ENCODE data around the gene MGRN1.

MGRN1 gene

DNA sequence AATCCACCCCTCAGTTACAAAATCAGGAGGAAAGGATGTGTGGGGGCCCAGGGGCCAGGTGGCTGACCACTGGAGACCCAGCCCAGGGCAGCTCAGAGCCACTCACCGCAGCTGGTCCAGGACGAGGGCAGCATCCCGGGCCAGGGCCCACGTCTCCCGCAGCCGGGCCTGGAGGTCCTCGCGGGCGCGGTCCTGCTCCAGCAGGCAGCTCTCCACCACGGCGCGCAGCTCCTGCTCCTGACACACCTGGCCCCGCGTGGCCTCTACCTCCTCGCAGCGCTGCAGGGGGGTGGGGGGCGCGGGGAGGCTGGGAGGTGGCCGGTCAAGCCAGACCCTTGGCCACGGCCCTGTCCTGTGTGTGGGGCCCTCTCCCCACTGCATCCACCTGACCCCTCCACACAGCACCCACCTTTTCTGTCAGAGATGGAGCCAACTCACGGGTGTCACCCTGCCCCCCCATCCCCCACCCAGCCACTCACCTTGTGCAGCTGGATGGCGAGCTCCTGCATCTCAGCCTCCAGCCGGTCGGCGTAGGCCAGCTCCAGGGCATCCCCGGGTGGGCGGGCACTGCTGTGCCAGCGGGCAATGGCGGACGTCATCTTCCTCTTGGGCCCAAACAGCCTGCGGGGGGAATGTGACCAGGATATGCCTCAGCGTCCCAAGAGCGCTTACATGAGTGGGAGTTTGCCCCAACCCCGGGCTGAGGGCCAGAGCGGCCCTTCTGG, 73.9 kb downstream of the MGRN1 start:
- DNase-seq (ENCODE audit: low read depth in 2 of 2), result no peak
- no peak overlapping the region for H3K4me3 ChIP-seq (replicated peaks in 1 of 2; ENCODE audit: low read depth in 2 of 2, low read length in 2 of 2)
- TF ChIP-seq, protein P1, sequence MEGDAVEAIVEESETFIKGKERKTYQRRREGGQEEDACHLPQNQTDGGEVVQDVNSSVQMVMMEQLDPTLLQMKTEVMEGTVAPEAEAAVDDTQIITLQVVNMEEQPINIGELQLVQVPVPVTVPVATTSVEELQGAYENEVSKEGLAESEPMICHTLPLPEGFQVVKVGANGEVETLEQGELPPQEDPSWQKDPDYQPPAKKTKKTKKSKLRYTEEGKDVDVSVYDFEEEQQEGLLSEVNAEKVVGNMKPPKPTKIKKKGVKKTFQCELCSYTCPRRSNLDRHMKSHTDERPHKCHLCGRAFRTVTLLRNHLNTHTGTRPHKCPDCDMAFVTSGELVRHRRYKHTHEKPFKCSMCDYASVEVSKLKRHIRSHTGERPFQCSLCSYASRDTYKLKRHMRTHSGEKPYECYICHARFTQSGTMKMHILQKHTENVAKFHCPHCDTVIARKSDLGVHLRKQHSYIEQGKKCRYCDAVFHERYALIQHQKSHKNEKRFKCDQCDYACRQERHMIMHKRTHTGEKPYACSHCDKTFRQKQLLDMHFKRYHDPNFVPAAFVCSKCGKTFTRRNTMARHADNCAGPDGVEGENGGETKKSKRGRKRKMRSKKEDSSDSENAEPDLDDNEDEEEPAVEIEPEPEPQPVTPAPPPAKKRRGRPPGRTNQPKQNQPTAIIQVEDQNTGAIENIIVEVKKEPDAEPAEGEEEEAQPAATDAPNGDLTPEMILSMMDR (IDR thresholded peaks at IDR 0.05; ENCODE audit: low read depth, low read length), result no peak

DNA sequence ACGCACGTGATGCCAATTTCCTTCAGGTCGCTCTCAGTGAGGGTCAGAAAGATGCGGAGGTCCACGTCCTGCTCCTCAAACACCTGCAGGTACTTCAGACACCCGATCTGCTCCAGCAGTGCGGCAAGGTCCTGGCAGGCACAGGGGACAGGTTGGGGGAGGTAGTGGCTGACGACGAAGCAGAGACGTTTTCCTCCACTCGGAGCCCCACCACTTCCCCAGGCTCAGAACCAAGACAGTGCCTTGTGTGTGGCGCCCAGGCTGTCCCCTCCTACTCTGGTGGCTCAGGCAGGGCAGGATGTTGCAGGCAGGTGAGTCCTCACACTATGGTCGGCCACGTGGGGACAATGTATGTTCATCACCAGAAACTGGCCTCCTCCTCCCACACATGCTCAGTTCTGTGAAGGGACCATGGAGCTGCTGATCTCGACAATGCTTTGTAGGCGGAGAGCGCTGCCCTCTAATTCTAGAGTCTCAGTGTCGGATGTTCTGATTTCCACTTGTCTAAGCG, 74.5 kb downstream of the MGRN1 start:
- H3K4me3 ChIP-seq (replicated peaks in 1 of 2; ENCODE audit: low read depth in 2 of 2, low read length in 2 of 2), result no peak overlapping the region
- DNase-seq (ENCODE audit: low read depth in 2 of 2), result no peak
- TF ChIP-seq, protein P1 (IDR thresholded peaks at IDR 0.05; ENCODE audit: low read depth, low read length), result no peak

DNA sequence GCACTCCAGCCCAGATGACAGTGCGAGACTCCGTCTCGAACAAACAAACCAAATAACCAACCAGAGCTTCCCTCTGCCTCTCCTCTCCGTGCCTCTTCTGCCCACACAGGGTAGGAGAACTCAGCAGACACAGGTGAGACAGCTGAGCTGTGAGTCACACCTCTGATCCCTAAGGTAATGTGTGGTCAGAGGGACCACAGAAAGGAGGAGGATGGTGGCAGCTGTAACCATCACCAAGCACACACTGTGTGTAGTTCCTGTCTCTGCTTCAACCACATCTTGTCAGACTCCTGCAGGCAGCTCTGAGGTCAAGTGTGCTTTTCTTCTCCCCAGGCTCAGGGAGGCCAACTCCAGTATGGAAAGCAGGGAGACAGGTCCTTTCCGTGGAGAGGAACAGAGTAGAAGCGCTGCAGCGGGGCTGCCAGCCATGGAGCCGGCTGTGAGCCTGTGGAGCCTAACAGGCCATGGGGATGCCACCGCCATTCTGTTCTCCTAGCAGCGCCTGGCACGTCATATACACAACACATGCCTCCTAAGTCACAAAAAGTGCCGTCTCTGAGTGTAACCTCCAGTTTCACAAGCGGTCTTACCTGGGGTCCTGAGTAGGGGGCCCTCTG, 75.9 kb downstream of the MGRN1 start:
- H3K4me3 ChIP-seq (replicated peaks in 1 of 2; ENCODE audit: low read depth in 2 of 2, low read length in 2 of 2), result no peak overlapping the region
- TF ChIP-seq, protein P1 (IDR thresholded peaks at IDR 0.05; ENCODE audit: low read depth, low read length), result no peak
- DNase-seq (ENCODE audit: low read depth in 2 of 2), result no peak

DNA sequence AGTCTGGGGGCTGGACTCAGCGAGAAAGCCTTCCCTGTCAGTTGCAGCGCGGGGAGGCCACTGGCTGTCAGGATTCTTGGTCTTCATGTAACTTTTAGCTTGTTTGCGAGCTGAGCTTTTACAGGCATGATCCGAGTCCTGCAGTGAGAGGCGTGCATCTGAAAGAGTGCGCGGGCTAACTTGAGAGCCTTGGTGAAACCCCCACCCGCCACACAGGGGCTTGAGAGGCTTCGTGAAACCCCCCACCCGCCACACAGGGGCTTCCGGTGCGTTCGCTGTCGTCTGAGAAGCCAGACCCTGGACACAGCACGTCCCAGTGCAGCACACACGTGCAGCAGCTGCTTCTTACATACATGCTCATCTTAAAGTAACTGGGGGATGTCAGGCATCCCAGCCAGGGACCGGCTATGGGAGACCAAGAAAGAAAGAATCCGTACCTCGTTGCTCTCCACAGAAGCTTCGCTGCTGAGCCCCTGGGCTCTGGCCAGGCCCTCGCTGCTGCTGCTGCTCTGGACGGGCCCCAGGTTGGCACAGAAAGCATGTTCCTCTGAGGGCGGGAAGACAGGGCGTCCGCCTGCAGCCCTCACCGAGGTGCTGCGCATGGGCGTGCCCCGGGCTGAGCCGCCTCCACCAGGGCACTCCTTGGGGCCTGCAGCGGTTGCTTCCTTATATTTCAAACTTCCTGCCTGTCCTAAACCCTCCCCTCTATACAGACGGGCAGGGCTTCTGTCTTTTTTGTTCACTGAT, 76.5 kb downstream of the MGRN1 start:
- TF ChIP-seq, protein P1 (IDR thresholded peaks at IDR 0.05; ENCODE audit: low read depth, low read length), result no peak
- no peak overlapping the region for H3K4me3 ChIP-seq (replicated peaks in 1 of 2; ENCODE audit: low read depth in 2 of 2, low read length in 2 of 2)
- DNase-seq (ENCODE audit: low read depth in 2 of 2), result no peak

DNA sequence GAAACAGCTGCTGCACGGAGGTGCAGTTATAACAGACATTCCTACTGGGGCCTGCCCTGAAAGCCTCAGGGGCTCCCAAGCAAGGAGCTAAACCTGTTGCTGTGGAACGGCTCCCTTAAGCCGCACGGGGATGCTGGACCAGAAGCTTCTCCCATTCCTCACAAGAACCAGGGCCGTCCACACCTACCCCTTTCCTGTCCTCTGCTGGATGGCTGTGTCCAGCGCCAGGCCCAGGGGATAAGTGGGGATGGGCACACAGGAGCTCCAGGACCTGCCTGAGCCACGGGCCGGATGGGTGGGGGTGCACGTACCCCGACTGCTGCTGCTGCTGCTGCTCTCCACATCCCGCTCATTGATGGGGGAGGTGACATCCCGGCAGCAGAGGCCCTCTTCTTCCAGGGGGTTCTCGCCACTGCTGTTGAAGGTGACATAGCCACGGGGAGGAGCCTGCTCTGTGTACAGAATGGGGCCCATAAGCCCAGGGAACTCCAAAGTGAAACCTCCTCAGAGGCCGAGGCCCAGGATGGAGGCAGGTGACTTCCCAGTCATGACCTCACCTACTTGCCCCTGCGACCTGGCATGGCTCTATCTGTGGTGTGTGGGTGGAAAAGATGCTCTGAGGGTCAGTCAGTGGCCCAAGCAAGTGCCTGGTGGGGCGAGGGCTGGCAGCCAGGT, 77.3 kb downstream of the MGRN1 start:
- no peak overlapping the region for H3K4me3 ChIP-seq (replicated peaks in 1 of 2; ENCODE audit: low read depth in 2 of 2, low read length in 2 of 2)
- DNase-seq (ENCODE audit: low read depth in 2 of 2), result no peak
- TF ChIP-seq, protein P1 (IDR thresholded peaks at IDR 0.05; ENCODE audit: low read depth, low read length), result no peak

DNA sequence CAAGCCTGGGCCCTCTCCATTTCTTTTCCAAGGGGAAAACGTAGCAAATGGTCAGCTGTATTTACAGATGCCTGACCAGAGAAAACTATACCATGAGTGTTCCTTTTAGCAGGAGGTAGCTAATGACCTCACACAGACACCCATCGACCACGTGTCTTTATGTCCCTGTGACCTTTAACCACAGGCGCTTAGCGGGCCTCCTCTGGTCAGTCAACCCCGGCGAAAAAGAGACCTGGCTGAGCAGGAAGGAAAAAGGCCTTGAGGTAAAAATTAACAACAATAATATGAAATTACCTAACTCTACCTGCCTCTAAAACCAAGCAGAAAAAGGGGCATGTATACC, 77.8 kb downstream of the MGRN1 start:
- no peak for DNase-seq (ENCODE audit: low read depth in 2 of 2)
- TF ChIP-seq, protein P1 (IDR thresholded peaks at IDR 0.05; ENCODE audit: low read depth, low read length), result no peak
- H3K4me3 ChIP-seq (replicated peaks in 1 of 2; ENCODE audit: low read depth in 2 of 2, low read length in 2 of 2), result no peak overlapping the region
